ENCODE data around the gene ZNF385A. TPM values are rescaled to one million over a fixed set of nuclear protein-coding genes. Genes with fewer than 3 reads are reported as not detected.

Gene ZNF385A
- total RNA-seq (2021; fragmentation: NEBNext Ultra II Directional; extraction: Animal tissue kit (Norgen Biotek cat#: 25700)) (12.1 and 14.3 TPM in 2 replicates), polyA plus RNA-seq (2011; rRNA removed) (5.2 and 7.7 TPM in 2 replicates), polyA minus RNA-seq (2011; rRNA and poly(A)+ RNA removed) (2.5 and 5.9 TPM in 2 replicates)
- polyA plus RNA-seq (2011; cell fraction: cytosol; rRNA removed) = 3.5 TPM
- 10.4 TPM for polyA plus RNA-seq (2011; cell fraction: nucleus; rRNA removed)
- 9.1 to 19.2 TPM (median 17.6 TPM) in 4 replicates for polyA plus RNA-seq (2012, experiment 1 of 2)
- 12.4 TPM for polyA plus RNA-seq (2012, experiment 2 of 2)
- 10.8 TPM for polyA plus RNA-seq (2013, experiment 1 of 2)
- polyA plus RNA-seq (2013, experiment 2 of 2) = 11.0 TPM
- polyA minus RNA-seq (2011; cell fraction: cytosol; rRNA and poly(A)+ RNA removed) = 7.3 TPM
- polyA minus RNA-seq (2011; cell fraction: nucleus; rRNA and poly(A)+ RNA removed) = 6.9 TPM
- long read RNA-seq, experiment 1, partial matches to known transcripts = 6 of 15 reads
- long read RNA-seq, experiment 1, other reads (novel, unspliced or antisense) = 8 of 15 reads
- long read RNA-seq, experiment 2 = 0 reads

- CTCF ChIA-PET (ENCODE audit: partially characterized antibody) = interaction anchor here (0.5 to 10.5 kb wide), 12 partner anchors 7 to 1611 kb away, joined by 3 to 168 read pairs (median 6); no protein-coding TSS in a partner anchor
- Histone ChIP-seq H2BK20ac (ENCODE audit: low read length) (0 out of 2 replicates have a peak within 1 kb of the TSS, but pooled peaks have one; percentile 23), H3K27me3 (replicated peaks in 1 of 4; ENCODE audit: control insufficient read depth in 3 of 4, extremely low read depth in 1 of 4, insufficient read depth in 3 of 4, low read length in 3 of 4) (no peaks in the 10 kb centered on the region), H3K23ac (ENCODE audit: insufficient read length) (no peak within 1 kb of the TSS), H2BK15ac (ENCODE audit: low read length) (peak within 1 kb of the TSS; percentile 77; the same call in 1 of the 2 replicates), H2BK5ac (ENCODE audit: low read depth, low read length) (0 out of 2 replicates have a peak within 1 kb of the TSS, but pooled peaks have one; percentile 48), H4K91ac (replicated peaks; ENCODE audit: insufficient read length, low read length) (peak within 1 kb of the TSS; percentile 12), H3K79me2 (ENCODE audit: control insufficient read depth in 1 of 2, insufficient read depth in 2 of 2, low read length in 2 of 2) (no peaks in the 10 kb centered on the region), H3K79me1 (ENCODE audit: low read depth, low read length) (0 out of 2 replicates have a peak, but pooled peaks cover 3% of the 10 kb centered on the region), H3K4me2 (ENCODE audit: insufficient read depth in 1 of 2, low read depth in 2 of 2, low read length in 2 of 2) (peak within 1 kb of the TSS; percentile 66 to 72), H4K8ac (ENCODE audit: extremely low read depth, insufficient read depth, low read length) (peak within 1 kb of the TSS; percentile 71; the same call in 1 of the 2 replicates), H3K9me3 (ENCODE audit: insufficient read depth in 2 of 2, low read depth in 1 of 2, low read length in 1 of 2) (no peaks in the 10 kb centered on the region), H3K56ac (replicated peaks; ENCODE audit: insufficient read length, low read depth, low read length) (no peak within 1 kb of the TSS), H3K14ac (ENCODE audit: insufficient read length) (no peak within 1 kb of the TSS), H2BK12ac (ENCODE audit: low read depth, low read length) (peak within 1 kb of the TSS; percentile 89; the same call in 1 of the 2 replicates), H4K20me1 (replicated peaks in 1 of 2; ENCODE audit: control insufficient read depth in 1 of 2, insufficient read depth in 2 of 2, low read length in 2 of 2) (peaks cover 0 to 2% of the 10 kb centered on the region in 2 experiments), H3K36me3 (ENCODE audit: control insufficient read depth in 2 of 4, insufficient read depth in 4 of 4, low read length in 3 of 4) (peaks cover 0 to 7% (median 2%) of the 10 kb centered on the region in 4 experiments; a peak in 3 of 8 replicates), H3K27ac (ENCODE audit: low read depth, low read length) (peak within 1 kb of the TSS; percentile 57; the same call in 1 of the 2 replicates), H3K18ac (ENCODE audit: extremely low read depth, low read length) (peak within 1 kb of the TSS; percentile 75), H2AFZ (ENCODE audit: low read length) (no peak within 1 kb of the TSS), H3K9ac (replicated peaks in 1 of 4; ENCODE audit: extremely low read depth in 1 of 4, low read depth in 3 of 4, low read length in 3 of 4) (no peak within 1 kb of the TSS; a peak in 1 of 7 replicates), H2BK120ac (replicated peaks; ENCODE audit: low read depth, low read length) (no peak within 1 kb of the TSS), H4K5ac (ENCODE audit: insufficient read length, low read depth, low read length) (peak within 1 kb of the TSS; percentile 38), H3K4me3 (ENCODE audit: extremely low read depth in 1 of 4, insufficient read depth in 2 of 4, low read depth in 3 of 4, low read length in 4 of 4) (peak within 1 kb of the TSS in 3 of 4 experiments; percentile 24 to 48 (median 29); a peak in 5 of 8 replicates), H3K4me1 (replicated peaks in 1 of 4; ENCODE audit: control insufficient read depth in 3 of 4, insufficient read depth in 4 of 4, low read length in 3 of 4) (peaks cover 42 to 50% (median 45%) of the 10 kb centered on the region in 4 experiments), H3K4ac (replicated peaks; ENCODE audit: insufficient read length, low read depth, low read length) (no peak within 1 kb of the TSS), H2AK5ac (ENCODE audit: low read depth, low read length) (no peak within 1 kb of the TSS), H3K23me2 (ENCODE audit: low read depth, low read length) (peaks cover 4% of the 10 kb centered on the region)
- no peak for DNase-seq (ENCODE audit: low read depth in 1 of 2, low spot score in 2 of 2)
- WGBS, 2 experiments (ENCODE audit: extremely low coverage in 1 of 2, insufficient coverage in 1 of 2, insufficient read length in 1 of 2, insufficient replicate concordance in 2 of 2, low coverage in 1 of 2, low lambda C conversion rate in 2 of 2, missing lambda C conversion rate in 1 of 2) = 58% methylated on average over 1 of the region's 1 CpG; no CpG with 5 or more reads in 1 of the 2 experiments
- FAIRE-seq = no peak
- POLR2A ChIA-PET (ENCODE audit: partially characterized antibody) = interaction anchor here (0.5 to 1.4 kb wide), 6 partner anchors 8 to 144 kb away, joined by 3 to 6 read pairs (median 3); partner anchors contain the start of genes CBX5 and HNRNPA1
- TF ChIP-seq RFX5 (IDR thresholded peaks at IDR 0.05; ENCODE audit: borderline replicate concordance, low read depth, low read length) (no peak), PHF8 (conservative IDR thresholded peaks at IDR 0.05; ENCODE audit: low read depth, low read length) (no peak), SP4 (IDR thresholded peaks at IDR 0.05; ENCODE audit: low read length) (no peak), SP2 (IDR thresholded peaks at IDR 0.05; ENCODE audit: low read length) (no peak), TCF12 (IDR thresholded peaks at IDR 0.05; ENCODE audit: low read depth, low read length) (no peak), CTBP2 (IDR thresholded peaks at IDR 0.05; ENCODE audit: borderline replicate concordance, insufficient read depth, insufficient read length, low read length) (no peak), CHD1 (IDR thresholded peaks at IDR 0.05; ENCODE audit: low read depth, low read length) (no peak), HDAC2 (IDR thresholded peaks at IDR 0.05; ENCODE audit: borderline replicate concordance in 1 of 2, low read depth in 2 of 2, low read length in 2 of 2) (no peak), SRF (IDR thresholded peaks at IDR 0.05; ENCODE audit: low read depth, low read length) (no peak), SIX5 (IDR thresholded peaks at IDR 0.05; ENCODE audit: low read depth, low read length) (no peak)
These were observed at the start of gene ZNF385A for GRCh38 chr12:54384591-54385041. ZNF385A (minus strand) TSS chr12:54384733; CDS start chr12:54384514, 219 bp downstream.
